Keratinocyte (primary cell): Measurements from ENCODE around the gene INSC. TPM values are rescaled to one million over a fixed set of nuclear protein-coding genes. Genes with fewer than 3 reads are reported as not detected.

Source experiments
- DNase-seq: peaks from one replicate; pipeline ENCODE4 v3.0.0-alpha.2; 2011; ENCODE audit warnings: low read depth, missing footprints, low spot score
- FAIRE-seq: peaks from 2 replicates; lab custom pipeline; 2011; peaks lifted over from hg19 to GRCh38; lab: Jason Lieb, UNC
- H2AFZ ChIP-seq: 2 replicates; pipeline ENCODE4 v1.6.0; 2012; ENCODE audit warnings: low read length, control low read depth, inconsistent platforms; ENCODE audit not compliant: control insufficient read depth
- H3K27ac ChIP-seq: 2 replicates; pipeline ENCODE4 v1.5.1; 2011; ENCODE audit warnings: low read length; ENCODE audit not compliant: control insufficient read depth, insufficient read depth
- H3K27me3 ChIP-seq: 3 replicates; pipeline ENCODE4 v1.6.0; 2011; ENCODE audit warnings: low read length; ENCODE audit not compliant: control insufficient read depth, insufficient read depth; ENCODE audit errors: extremely low read depth
- H3K36me3 ChIP-seq, 2 experiments: 2 replicates in 1 of 2; 3 replicates in 1 of 2; pipeline ENCODE4 v1.5.1; 2011; ENCODE audit warnings: low read length in 2 of 2, mild to moderate bottlenecking in 1 of 2; ENCODE audit not compliant: control insufficient read depth in 2 of 2, insufficient read depth in 2 of 2; ENCODE audit errors: extremely low read depth in 1 of 2
- H3K4me1 ChIP-seq: 3 replicates; pipeline ENCODE4 v1.5.1; 2011; ENCODE audit warnings: low read length; ENCODE audit not compliant: control insufficient read depth, insufficient read depth; ENCODE audit errors: extremely low read depth
- H3K4me2 ChIP-seq: 3 replicates; pipeline ENCODE4 v1.6.0; 2011; ENCODE audit warnings: low read depth, low read length; ENCODE audit not compliant: control insufficient read depth, insufficient read depth; ENCODE audit errors: extremely low read depth
- H3K4me3 ChIP-seq, 3 experiments: fragments of 200-600 bp in 1 of 3; sonication (generic) in 1 of 3; 2 replicates in 2 of 3; 3 replicates in 1 of 3; pipeline ENCODE4 v1.5.1; 2011 to 2016; ENCODE audit warnings: low read length in 3 of 3, mild to moderate bottlenecking in 3 of 3, control low read depth in 2 of 3, inconsistent platforms in 1 of 3, low read depth in 1 of 3, mixed read lengths in 1 of 3, mixed run types in 1 of 3, moderate library complexity in 1 of 3; ENCODE audit not compliant: control insufficient read depth in 2 of 3, insufficient read depth in 2 of 3; ENCODE audit errors: extremely low read depth in 1 of 3
- H3K79me2 ChIP-seq: 2 replicates; pipeline ENCODE4 v1.6.0; 2012; ENCODE audit warnings: low read length; ENCODE audit not compliant: control insufficient read depth, insufficient read depth
- H3K9ac ChIP-seq: 3 replicates; pipeline ENCODE4 v1.6.0; 2011; ENCODE audit warnings: low read length; ENCODE audit not compliant: control insufficient read depth, insufficient read depth; ENCODE audit errors: extremely low read depth
- H3K9me1 ChIP-seq: 3 replicates; pipeline ENCODE4 v1.6.0; 2011; ENCODE audit warnings: low read length; ENCODE audit not compliant: control insufficient read depth, insufficient read depth; ENCODE audit errors: extremely low read depth
- H3K9me3 ChIP-seq: 2 replicates; pipeline ENCODE4 v1.5.1; 2012; ENCODE audit warnings: low read depth, low read length; ENCODE audit not compliant: control insufficient read depth
- H4K20me1 ChIP-seq: 3 replicates; pipeline ENCODE4 v1.6.0; 2011; ENCODE audit warnings: low read length; ENCODE audit not compliant: control insufficient read depth, insufficient read depth; ENCODE audit errors: extremely low read depth
- EZH2 ChIP-seq: IDR thresholded peaks from one replicate; pipeline ENCODE4 v1.6.1; 2012; ENCODE audit warnings: inconsistent platforms, mild to moderate bottlenecking, low read length, moderate library complexity
- dilution Hi-C: fragments of 300-500 bp; cut with MboI; formaldehyde crosslinking; loops from one replicate; pipeline ENCODE4 v1.7.0; 2020; ENCODE audit warnings: low sequenced_read_pairs; ENCODE audit not compliant: extremely low pct_ligation_motif_present
- polyA plus RNA-seq, 5 experiments: library from polyadenylated mRNA; depleted of rRNA in 3 of 5; stranded (reverse) in 3 of 5; stranded (forward) in 1 of 5; unstranded in 1 of 5; fragments of >200 nt; gene quantifications; 1 replicate in 1 of 5; 2 replicates in 3 of 5; 3 replicates in 1 of 5; pipeline versions ENCODE4 v1.2.1 to v1.2.3, GENCODE V29; 2011 to 2012; ENCODE audit warnings: missing spikeins in 2 of 5, low read depth in 1 of 5, low replicate concordance in 1 of 5
- TF ChIP-seq, protein P1 (sequence below), 3 experiments: IDR thresholded peaks in 1 of 3; conservative IDR thresholded peaks in 1 of 3; optimal IDR thresholded peaks in 1 of 3; 2 replicates in 2 of 3; 3 replicates in 1 of 3; pipeline versions ENCODE3 to v1.5.1; 2011; ENCODE audit warnings: low read length in 3 of 3, mild to moderate bottlenecking in 3 of 3, moderate library complexity in 2 of 3, control low read depth in 1 of 3, inconsistent platforms in 1 of 3; ENCODE audit not compliant: insufficient read depth in 2 of 3; ENCODE audit errors: extremely low read depth in 1 of 3

Gene INSC
- polyA plus RNA-seq, 1 donor (not counting 4 experiments of a cell fraction or from before 2014, with no cell fraction given) = 0.13 TPM

DNA sequence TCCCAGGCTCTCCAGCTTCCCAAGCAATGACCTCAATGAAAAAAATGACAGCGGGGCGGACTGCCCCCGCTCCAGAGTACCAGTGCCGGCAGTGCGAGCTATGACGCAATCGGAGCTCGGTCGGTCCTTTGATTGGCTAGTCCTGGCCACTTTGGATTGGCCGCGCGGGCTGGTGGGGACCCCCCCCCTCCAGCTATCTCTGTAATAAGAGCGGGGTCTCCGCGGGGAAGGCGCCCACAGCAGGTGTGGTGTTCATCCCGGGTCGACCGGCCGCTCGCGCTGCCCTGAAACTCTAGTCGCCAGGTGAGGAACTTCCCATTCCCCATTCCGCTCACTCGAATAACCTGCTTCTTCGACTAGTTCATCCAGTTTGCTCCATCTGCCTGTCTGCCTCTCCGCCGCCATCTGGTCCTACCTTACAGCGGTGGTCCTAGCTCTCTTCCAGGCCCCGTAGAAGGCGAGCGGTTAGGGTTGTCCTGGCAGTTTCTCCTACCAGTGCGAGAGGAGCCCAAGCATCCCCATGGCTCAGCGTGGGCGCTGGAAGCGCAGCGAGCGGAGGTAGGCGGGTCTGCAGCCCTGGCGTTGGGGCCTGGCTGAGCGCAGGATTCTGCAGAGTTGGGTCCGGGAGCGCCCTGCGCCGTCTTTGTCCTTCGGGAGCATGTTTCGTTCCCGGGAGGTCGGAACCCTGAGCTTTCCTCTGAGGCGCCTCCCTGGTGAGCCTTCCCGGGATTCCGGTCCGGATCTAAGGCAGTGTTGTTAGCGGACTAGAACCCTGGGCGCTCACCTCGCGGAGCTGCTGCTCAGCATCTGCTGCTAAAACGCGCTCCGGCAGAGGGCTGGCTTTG is 41.1 kb upstream of the INSC start, which contains the start of gene CALCB:
Gene CALCB (plus strand): TSS at position 233 of the 845 bp plus-strand sequence. CDS start 1,126 bp downstream, outside the sequence.
- H2AFZ ChIP-seq = peak within 1 kb of the TSS; percentile 32
- H3K4me1 ChIP-seq = peaks cover 5% of the 10 kb centered on the region
- DNase-seq (no peak), FAIRE-seq (no peak)
- H3K4me3 ChIP-seq = peak within 1 kb of the TSS in 1 of 3 experiments; percentile 44
- peak within 1 kb of the TSS; percentile 30 for H3K4me2 ChIP-seq
- H4K20me1 ChIP-seq = no peaks in the 10 kb centered on the region
- no peak within 1 kb of the TSS for H3K27ac ChIP-seq
- no peak within 1 kb of the TSS for H3K9ac ChIP-seq
- H3K9me3 ChIP-seq = no peaks in the 10 kb centered on the region
- no peaks in the 10 kb centered on the region for H3K36me3 ChIP-seq
- H3K79me2 ChIP-seq = no peaks in the 10 kb centered on the region
- peaks cover 31% of the 10 kb centered on the region for H3K27me3 ChIP-seq
- TF ChIP-seq, protein P1, sequence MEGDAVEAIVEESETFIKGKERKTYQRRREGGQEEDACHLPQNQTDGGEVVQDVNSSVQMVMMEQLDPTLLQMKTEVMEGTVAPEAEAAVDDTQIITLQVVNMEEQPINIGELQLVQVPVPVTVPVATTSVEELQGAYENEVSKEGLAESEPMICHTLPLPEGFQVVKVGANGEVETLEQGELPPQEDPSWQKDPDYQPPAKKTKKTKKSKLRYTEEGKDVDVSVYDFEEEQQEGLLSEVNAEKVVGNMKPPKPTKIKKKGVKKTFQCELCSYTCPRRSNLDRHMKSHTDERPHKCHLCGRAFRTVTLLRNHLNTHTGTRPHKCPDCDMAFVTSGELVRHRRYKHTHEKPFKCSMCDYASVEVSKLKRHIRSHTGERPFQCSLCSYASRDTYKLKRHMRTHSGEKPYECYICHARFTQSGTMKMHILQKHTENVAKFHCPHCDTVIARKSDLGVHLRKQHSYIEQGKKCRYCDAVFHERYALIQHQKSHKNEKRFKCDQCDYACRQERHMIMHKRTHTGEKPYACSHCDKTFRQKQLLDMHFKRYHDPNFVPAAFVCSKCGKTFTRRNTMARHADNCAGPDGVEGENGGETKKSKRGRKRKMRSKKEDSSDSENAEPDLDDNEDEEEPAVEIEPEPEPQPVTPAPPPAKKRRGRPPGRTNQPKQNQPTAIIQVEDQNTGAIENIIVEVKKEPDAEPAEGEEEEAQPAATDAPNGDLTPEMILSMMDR (optimal IDR thresholded peaks at IDR 0.05 in 1 of 3, IDR thresholded peaks at IDR 0.05 in 1 of 3, conservative IDR thresholded peaks at IDR 0.05 in 1 of 3; ENCODE audit: extremely low read depth in 1 of 3, insufficient read depth in 2 of 3, low read length in 3 of 3) = no peak
- TF ChIP-seq EZH2 = peak; percentile 74
- H3K9me1 ChIP-seq = no peaks in the 10 kb centered on the region
- dilution Hi-C loops = no loop called here

GRCh38 chr11:15074206-15075161 is 40.2 kb upstream of the INSC start:
- dilution Hi-C loops = no loop called here
- no peak for FAIRE-seq
- TF ChIP-seq, protein P1 (optimal IDR thresholded peaks at IDR 0.05 in 1 of 3, IDR thresholded peaks at IDR 0.05 in 1 of 3, conservative IDR thresholded peaks at IDR 0.05 in 1 of 3; ENCODE audit: extremely low read depth in 1 of 3, insufficient read depth in 2 of 3, low read length in 3 of 3) = peak; percentile 67 to 86 (median 81)
- no peak for TF ChIP-seq EZH2
- Histone ChIP-seq H3K79me2 (no peaks in the 10 kb centered on the region), H3K4me1 (peaks cover 5% of the 10 kb centered on the region), H3K4me2 (peak overlapping the region; percentile 30), H3K9me3 (no peaks in the 10 kb centered on the region), H3K9me1 (no peaks in the 10 kb centered on the region), H3K36me3 (no peaks in the 10 kb centered on the region), H3K9ac (no peak overlapping the region), H3K27ac (no peak overlapping the region), H3K4me3 (peak overlapping the region in 1 of 3 experiments; percentile 44), H4K20me1 (no peaks in the 10 kb centered on the region), H3K27me3 (peaks cover 31% of the 10 kb centered on the region), H2AFZ (peak overlapping the region; percentile 32)
- DNase-seq = no peak
